ENCODE results near the gene MUC16. TPM values are rescaled to one million over a fixed set of nuclear protein-coding genes. Genes with fewer than 3 reads are reported as not detected.
"Not testable (repeated sequence)": the region's sequence is repeated elsewhere in the genome, so short reads cannot be mapped to it uniquely, and the experiment has no call there.

Gene MUC16
- total RNA-seq, 1 donor from 2014 or later: not detected

DNA sequence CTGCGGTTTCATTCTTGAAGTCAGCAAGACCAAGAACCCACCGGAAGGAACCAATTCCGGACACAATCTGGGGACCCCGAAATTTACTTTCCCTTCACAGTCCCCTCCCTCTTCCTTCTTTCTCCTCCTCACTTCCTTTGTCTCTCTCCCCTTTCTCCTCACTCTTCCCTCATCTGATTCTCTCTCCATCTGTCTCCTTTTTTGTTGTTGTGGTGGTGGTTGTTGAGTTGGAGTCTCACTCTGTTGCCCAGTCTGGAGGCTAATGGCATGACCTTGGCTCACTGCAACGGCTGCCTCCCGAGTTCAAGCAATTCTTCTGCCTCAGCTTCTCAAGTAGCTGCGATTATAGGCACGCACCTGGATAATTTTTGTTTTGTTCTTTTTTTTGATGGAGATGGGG is 44.0 kb upstream of the MUC16 start:
- H3K27me3 Mint-ChIP-seq (ENCODE audit: unreplicated experiment): peaks cover 5% of the 10 kb centered on the region
- H3K36me3 Mint-ChIP-seq (ENCODE audit: low read depth, unreplicated experiment): peaks cover 16% of the 10 kb centered on the region
- no peaks in the 10 kb centered on the region for H3K4me1 Mint-ChIP-seq (ENCODE audit: unreplicated experiment)
- TF ChIP-seq, protein P1, sequence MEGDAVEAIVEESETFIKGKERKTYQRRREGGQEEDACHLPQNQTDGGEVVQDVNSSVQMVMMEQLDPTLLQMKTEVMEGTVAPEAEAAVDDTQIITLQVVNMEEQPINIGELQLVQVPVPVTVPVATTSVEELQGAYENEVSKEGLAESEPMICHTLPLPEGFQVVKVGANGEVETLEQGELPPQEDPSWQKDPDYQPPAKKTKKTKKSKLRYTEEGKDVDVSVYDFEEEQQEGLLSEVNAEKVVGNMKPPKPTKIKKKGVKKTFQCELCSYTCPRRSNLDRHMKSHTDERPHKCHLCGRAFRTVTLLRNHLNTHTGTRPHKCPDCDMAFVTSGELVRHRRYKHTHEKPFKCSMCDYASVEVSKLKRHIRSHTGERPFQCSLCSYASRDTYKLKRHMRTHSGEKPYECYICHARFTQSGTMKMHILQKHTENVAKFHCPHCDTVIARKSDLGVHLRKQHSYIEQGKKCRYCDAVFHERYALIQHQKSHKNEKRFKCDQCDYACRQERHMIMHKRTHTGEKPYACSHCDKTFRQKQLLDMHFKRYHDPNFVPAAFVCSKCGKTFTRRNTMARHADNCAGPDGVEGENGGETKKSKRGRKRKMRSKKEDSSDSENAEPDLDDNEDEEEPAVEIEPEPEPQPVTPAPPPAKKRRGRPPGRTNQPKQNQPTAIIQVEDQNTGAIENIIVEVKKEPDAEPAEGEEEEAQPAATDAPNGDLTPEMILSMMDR (IDR thresholded peaks at IDR 0.05; ENCODE audit: unreplicated experiment): no peak
- no peak overlapping the region for H3K27ac Mint-ChIP-seq (ENCODE audit: unreplicated experiment)
- H3K9me3 Mint-ChIP-seq (ENCODE audit: unreplicated experiment): peaks cover 31% of the 10 kb centered on the region
- H3K4me3 Mint-ChIP-seq (ENCODE audit: unreplicated experiment): no peak overlapping the region
- DNase-seq (ENCODE audit: low spot score): no peak

DNA sequence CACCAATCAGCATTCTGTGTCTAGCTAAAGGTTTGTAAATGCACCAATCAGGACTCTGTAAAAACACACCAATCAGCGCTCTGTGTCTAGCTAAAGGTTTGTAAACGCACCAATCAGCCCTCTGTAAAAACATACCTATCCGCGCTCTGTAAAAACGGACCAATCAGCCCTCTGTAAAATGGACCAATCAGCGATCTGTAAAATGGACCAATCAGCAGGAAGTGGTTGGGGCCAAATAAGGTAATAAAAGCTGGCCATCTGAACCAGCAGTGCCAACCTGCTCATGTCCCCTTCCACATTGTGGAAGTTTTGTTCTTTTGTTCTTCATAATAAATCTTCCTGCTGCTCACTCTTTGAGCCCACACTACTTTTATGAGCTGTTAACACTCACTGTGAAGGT is 43.5 kb upstream of the MUC16 start:
- Mint-ChIP-seq H3K9me3 (ENCODE audit: unreplicated experiment) (peaks cover 27% of the 10 kb centered on the region), H3K36me3 (ENCODE audit: low read depth, unreplicated experiment) (peaks cover 12% of the 10 kb centered on the region)
- not testable (repeated sequence) for H3K4me1 Mint-ChIP-seq (ENCODE audit: unreplicated experiment); DNase-seq (ENCODE audit: low spot score); H3K4me3 Mint-ChIP-seq (ENCODE audit: unreplicated experiment); H3K27me3 Mint-ChIP-seq (ENCODE audit: unreplicated experiment); H3K27ac Mint-ChIP-seq (ENCODE audit: unreplicated experiment)

DNA sequence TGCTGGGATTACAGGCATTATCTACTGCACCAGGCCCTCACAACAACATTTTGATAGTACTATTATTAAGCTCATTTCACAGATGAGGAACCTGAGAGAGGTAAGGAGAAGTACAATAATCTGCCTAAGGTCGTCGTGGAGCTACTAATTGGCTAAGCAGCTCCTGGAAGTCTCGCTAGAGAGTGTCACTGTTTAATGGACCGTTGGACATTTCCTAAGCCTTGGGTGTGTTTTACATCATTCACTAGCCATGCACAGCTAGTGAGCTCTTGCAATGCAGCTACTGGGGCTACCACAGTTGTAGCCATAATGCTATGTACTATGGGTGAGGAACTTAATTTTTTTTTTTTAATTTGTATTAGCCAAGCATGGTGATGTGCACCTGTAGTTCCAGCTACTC is 42.7 kb upstream of the MUC16 start:
- DNase-seq (ENCODE audit: low spot score): no peak
- TF ChIP-seq, protein P1 (IDR thresholded peaks at IDR 0.05; ENCODE audit: unreplicated experiment): no peak
- Mint-ChIP-seq H3K36me3 (ENCODE audit: low read depth, unreplicated experiment) (peaks cover 12% of the 10 kb centered on the region), H3K27ac (ENCODE audit: unreplicated experiment) (no peak overlapping the region), H3K27me3 (ENCODE audit: unreplicated experiment) (peaks cover 5% of the 10 kb centered on the region), H3K4me3 (ENCODE audit: unreplicated experiment) (no peak overlapping the region), H3K4me1 (ENCODE audit: unreplicated experiment) (no peaks in the 10 kb centered on the region), H3K9me3 (ENCODE audit: unreplicated experiment) (peaks cover 26% of the 10 kb centered on the region)

DNA sequence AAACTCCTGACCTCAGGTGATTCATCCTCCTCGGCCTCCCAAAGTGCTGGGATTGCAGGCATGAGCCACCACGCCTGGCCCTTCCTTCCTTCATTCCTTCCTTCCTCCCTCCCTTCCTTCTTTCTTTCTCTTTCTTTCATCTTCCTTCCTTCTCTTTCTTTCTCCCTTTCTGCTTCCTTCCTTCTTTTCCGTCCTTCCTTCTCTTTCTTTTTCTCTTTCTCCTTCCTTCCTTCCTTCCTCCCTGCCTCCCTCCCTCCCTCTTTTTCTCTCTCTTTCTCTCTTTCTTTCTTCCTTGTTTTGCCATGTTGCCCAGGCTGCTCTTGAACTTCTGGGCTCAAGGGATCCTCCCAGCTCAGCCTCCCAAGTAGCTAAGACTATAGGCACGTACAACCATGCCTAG is 36.5 kb upstream of the MUC16 start:
- H3K4me3 Mint-ChIP-seq (ENCODE audit: unreplicated experiment): no peak overlapping the region
- H3K27ac Mint-ChIP-seq (ENCODE audit: unreplicated experiment): no peak overlapping the region
- H3K4me1 Mint-ChIP-seq (ENCODE audit: unreplicated experiment): no peaks in the 10 kb centered on the region
- TF ChIP-seq, protein P1 (IDR thresholded peaks at IDR 0.05; ENCODE audit: unreplicated experiment): no peak
- no peak for DNase-seq (ENCODE audit: low spot score)
- peaks cover 4% of the 10 kb centered on the region for H3K27me3 Mint-ChIP-seq (ENCODE audit: unreplicated experiment)
- H3K9me3 Mint-ChIP-seq (ENCODE audit: unreplicated experiment): peaks cover 45% of the 10 kb centered on the region
- peaks cover 13% of the 10 kb centered on the region for H3K36me3 Mint-ChIP-seq (ENCODE audit: low read depth, unreplicated experiment)

DNA sequence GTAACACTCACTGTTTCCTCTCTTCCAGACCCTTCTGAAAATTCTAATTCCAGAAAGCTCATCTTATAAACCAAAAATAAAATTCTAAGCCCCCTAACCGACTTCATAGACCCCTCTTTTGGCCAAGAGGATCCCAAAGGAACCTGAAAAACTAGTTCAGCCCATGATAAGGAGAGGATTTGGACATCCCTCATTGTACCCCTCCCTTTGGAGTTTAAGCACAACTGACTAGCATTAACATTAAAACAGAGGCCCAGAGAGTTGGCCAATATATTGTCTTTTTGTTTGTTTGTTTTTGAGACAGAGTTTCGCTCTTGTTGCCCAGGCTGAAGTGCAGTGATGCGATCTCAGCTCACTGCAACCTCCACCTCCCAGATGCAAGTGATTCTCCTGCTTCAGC is 34.2 kb upstream of the MUC16 start:
- TF ChIP-seq, protein P1 (IDR thresholded peaks at IDR 0.05; ENCODE audit: unreplicated experiment): no peak
- DNase-seq (ENCODE audit: low spot score): no peak
- peaks cover 44% of the 10 kb centered on the region for H3K9me3 Mint-ChIP-seq (ENCODE audit: unreplicated experiment)
- H3K4me3 Mint-ChIP-seq (ENCODE audit: unreplicated experiment): no peak overlapping the region
- H3K36me3 Mint-ChIP-seq (ENCODE audit: low read depth, unreplicated experiment): peaks cover 13% of the 10 kb centered on the region
- H3K27ac Mint-ChIP-seq (ENCODE audit: unreplicated experiment): no peak overlapping the region
- no peaks in the 10 kb centered on the region for H3K4me1 Mint-ChIP-seq (ENCODE audit: unreplicated experiment)
- no peaks in the 10 kb centered on the region for H3K27me3 Mint-ChIP-seq (ENCODE audit: unreplicated experiment)

DNA sequence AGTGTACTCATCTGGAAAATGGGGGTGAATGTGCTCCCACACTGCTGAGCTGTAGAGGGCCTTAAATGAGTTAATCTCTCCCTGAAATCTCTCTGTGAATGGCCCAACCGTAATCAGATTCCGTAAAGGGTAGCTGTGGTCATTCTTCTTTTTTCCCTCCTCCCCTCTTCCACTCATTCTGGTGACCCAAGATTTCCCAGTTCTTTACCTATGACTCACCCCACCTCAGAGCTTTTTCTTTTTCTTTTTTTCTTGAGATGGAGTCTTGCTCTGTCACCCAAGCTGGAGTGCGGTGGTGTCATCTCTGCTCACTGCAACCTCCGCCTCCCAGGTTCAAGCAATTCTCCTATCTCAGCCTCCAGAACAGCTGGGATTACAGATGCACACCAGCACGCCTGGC is 33.3 kb upstream of the MUC16 start:
- TF ChIP-seq, protein P1 (IDR thresholded peaks at IDR 0.05; ENCODE audit: unreplicated experiment): no peak
- H3K36me3 Mint-ChIP-seq (ENCODE audit: low read depth, unreplicated experiment): peaks cover 13% of the 10 kb centered on the region
- no peak overlapping the region for H3K27ac Mint-ChIP-seq (ENCODE audit: unreplicated experiment)
- no peaks in the 10 kb centered on the region for H3K4me1 Mint-ChIP-seq (ENCODE audit: unreplicated experiment)
- H3K27me3 Mint-ChIP-seq (ENCODE audit: unreplicated experiment): no peaks in the 10 kb centered on the region
- H3K9me3 Mint-ChIP-seq (ENCODE audit: unreplicated experiment): peaks cover 44% of the 10 kb centered on the region
- no peak for DNase-seq (ENCODE audit: low spot score)
- no peak overlapping the region for H3K4me3 Mint-ChIP-seq (ENCODE audit: unreplicated experiment)
